Lower lobe of right lung (tissue), 2 donors: ENCODE results near the gene PPFIA4. TPM values are rescaled to one million over a fixed set of nuclear protein-coding genes. Genes with fewer than 3 reads are reported as not detected.

Experiments
- ATAC-seq, 2 donors: fragments of 200-7000 bp; cut with Tn5 transposase; one replicate each; pipeline ENCODE4 v1.9.1; 2020 to 2022; ENCODE audit warnings: mild to moderate bottlenecking in 2 of 2, moderate library complexity in 2 of 2
- DNase-seq: peaks from one replicate; pipeline ENCODE4 v3.0.0-alpha.2; 2020
- H3K27ac ChIP-seq: fragments of 200-600 bp; one replicate; pipeline ENCODE4 v1.8.0; 2022
- H3K27me3 ChIP-seq: fragments of 200-600 bp; one replicate; pipeline ENCODE4 v1.8.0; 2022; ENCODE audit warnings: low read depth
- H3K36me3 ChIP-seq: fragments of 200-600 bp; one replicate; pipeline ENCODE4 v1.8.0; 2022; ENCODE audit warnings: mild to moderate bottlenecking
- H3K4me1 ChIP-seq: fragments of 200-600 bp; one replicate; pipeline ENCODE4 v1.8.0; 2022
- H3K4me3 ChIP-seq: fragments of 200-600 bp; one replicate; pipeline ENCODE4 v1.8.0; 2022; ENCODE audit warnings: mild to moderate bottlenecking
- H3K9me3 ChIP-seq: fragments of 200-600 bp; one replicate; pipeline ENCODE4 v1.8.0; 2022
- CTCF ChIP-seq: fragments of 200-600 bp; IDR thresholded peaks from one replicate; pipeline ENCODE4 v1.8.0; 2022; ENCODE audit warnings: antibody characterized with exemption, mild to moderate bottlenecking
- intact Hi-C: fragments of 100-400 bp; cut with DNase I; formaldehyde crosslinking; loops from one replicate; pipeline ENCODE4 v1.11.0; 2022
- total RNA-seq: library from RNA; stranded (reverse); fragmentation: NEBNext Ultra II Directional; extraction: Animal tissue kit (Norgen Biotek cat#: 25700); gene quantifications from one replicate; pipeline ENCODE4 v1.2.1, GENCODE V29; 2021
- donor health status: DM: no; HTN: yes; CAD: no; lungs with severe emphysema.

PPFIA4 gene
- total RNA-seq, 1 donor from 2014 or later: 1.3 TPM

GRCh38 chr1:203066965-203067364 is 40.7 kb downstream of the PPFIA4 start:
- TF ChIP-seq CTCF: no peak
- Histone ChIP-seq H3K9me3 (no peaks in the 10 kb centered on the region), H3K27me3 (no peaks in the 10 kb centered on the region), H3K36me3 (no peaks in the 10 kb centered on the region), H3K4me1 (peaks cover 24% of the 10 kb centered on the region), H3K27ac (no peak overlapping the region), H3K4me3 (no peak overlapping the region)
- no peak for ATAC-seq
- DNase-seq: no peak
- intact Hi-C loops: no loop called here

- DNase-seq (no peak), ATAC-seq (peak; percentile 30 to 55)
- Histone ChIP-seq H3K27ac (peak overlapping the region; percentile 27), H3K4me1 (peaks cover 24% of the 10 kb centered on the region), H3K9me3 (no peaks in the 10 kb centered on the region), H3K27me3 (no peaks in the 10 kb centered on the region), H3K36me3 (no peaks in the 10 kb centered on the region), H3K4me3 (no peak overlapping the region)
- TF ChIP-seq CTCF: no peak
- intact Hi-C loops: no loop called here
Measured at GRCh38 chr1:203069030-203069747, 42.9 kb downstream of the PPFIA4 start.

DNA sequence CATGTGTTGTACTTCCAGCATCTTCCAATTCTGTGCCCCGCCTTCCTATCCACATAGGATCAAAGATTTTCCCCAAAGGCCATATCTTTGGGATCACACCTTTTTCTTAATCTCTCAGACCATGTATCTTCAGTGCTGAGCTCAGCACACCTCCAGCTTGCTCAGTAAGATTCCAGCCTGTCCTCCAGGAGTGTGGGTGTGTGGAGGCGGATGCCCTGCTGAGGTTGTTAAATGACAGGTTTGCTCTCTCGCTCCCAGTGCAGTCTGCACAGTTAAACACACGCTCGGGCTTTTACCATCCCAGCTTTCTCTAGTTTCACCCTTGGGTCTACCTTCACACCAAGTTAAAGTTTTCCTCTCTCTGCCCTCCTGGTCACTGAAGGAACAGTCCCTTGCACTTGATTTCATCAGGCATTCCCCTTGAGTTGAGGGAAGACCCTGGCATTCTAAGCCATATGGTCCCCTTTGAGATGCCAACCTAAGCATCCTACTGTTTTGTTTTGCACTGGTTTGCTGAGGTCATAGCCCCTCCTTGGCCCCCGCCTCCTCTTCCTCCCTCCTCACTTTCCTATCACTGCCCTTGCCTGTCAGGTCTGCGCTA is 45.8 kb downstream of the PPFIA4 start:
- ATAC-seq (no peak), DNase-seq (no peak)
- Histone ChIP-seq H3K36me3 (no peaks in the 10 kb centered on the region), H3K27me3 (peaks cover 16% of the 10 kb centered on the region), H3K4me1 (peaks cover 33% of the 10 kb centered on the region), H3K9me3 (no peaks in the 10 kb centered on the region), H3K27ac (no peak overlapping the region), H3K4me3 (no peak overlapping the region)
- TF ChIP-seq CTCF: no peak
- intact Hi-C loops: no loop called here

DNA sequence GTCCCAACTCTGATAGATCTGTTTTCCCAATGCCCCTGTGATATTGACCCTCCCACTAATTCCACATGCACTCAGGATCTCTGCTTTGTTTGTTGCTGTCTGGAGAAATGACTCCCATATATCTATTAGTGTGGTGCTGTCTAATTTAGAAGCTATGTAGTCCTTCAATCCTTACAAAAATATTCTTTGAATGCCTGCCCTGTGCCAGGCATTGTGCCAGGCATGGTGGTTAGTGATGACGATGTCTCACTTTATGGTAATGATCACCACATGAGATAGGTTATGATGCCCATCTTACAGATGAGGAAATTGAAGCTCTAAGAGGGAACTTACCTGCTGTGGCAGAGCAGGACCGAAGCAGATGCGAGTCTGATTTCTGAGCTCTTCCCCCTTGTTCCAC is 46.6 kb downstream of the PPFIA4 start:
- Histone ChIP-seq H3K9me3 (no peaks in the 10 kb centered on the region), H3K4me3 (no peak overlapping the region), H3K36me3 (no peaks in the 10 kb centered on the region), H3K27ac (no peak overlapping the region), H3K27me3 (peaks cover 16% of the 10 kb centered on the region), H3K4me1 (peaks cover 32% of the 10 kb centered on the region)
- no peak for DNase-seq
- TF ChIP-seq CTCF: no peak
- no peak for ATAC-seq
- intact Hi-C loops: no loop called here

GRCh38 chr1:203073469-203073868 is 47.2 kb downstream of the PPFIA4 start:
- H3K4me1 ChIP-seq: peaks cover 27% of the 10 kb centered on the region
- H3K27ac ChIP-seq: no peak overlapping the region

More at GRCh38 chr1:203073469-203073868, 47.2 kb downstream of the PPFIA4 start:
- intact Hi-C loops: no loop called here
- H3K27me3 ChIP-seq: peaks cover 16% of the 10 kb centered on the region
- H3K4me3 ChIP-seq: no peak overlapping the region
- DNase-seq: no peak
- no peaks in the 10 kb centered on the region for H3K36me3 ChIP-seq
- no peak for TF ChIP-seq CTCF
- H3K9me3 ChIP-seq: no peaks in the 10 kb centered on the region
- ATAC-seq: no peak
